ENCODE measurements around the gene YTHDC1.
"Not testable (repeated sequence)": the region's sequence is repeated elsewhere in the genome, so short reads cannot be mapped to it uniquely, and the experiment has no call there.

The YTHDC1 gene

GRCh38 chr4:68310651-68311247 lies 39.1 kb downstream of the YTHDC1 start:
- DNase-seq, result no peak
- intact Hi-C loops (cut with DNase I), result no loop called here

DNA sequence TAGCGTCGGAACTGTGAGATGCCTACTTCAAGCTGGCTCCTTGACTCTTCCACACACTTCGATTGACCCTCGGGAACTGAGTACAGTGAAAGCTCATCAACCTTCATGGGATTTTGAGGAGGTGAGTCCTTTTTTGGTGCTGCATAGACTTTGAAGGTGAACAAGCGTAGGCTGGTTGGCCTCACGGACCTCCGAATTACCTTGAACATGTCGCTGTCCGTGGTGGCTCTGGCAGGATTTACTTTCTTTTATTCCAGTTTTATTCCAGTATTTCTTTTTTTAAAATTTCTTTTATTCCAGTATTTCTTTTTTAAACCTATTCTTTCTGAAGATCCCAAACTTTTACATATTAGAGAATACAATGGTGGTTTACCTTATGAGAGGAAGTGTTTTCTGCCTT lies 45.2 kb downstream of the YTHDC1 start:
- intact Hi-C loops (cut with DNase I), result no loop called here
- no peak for DNase-seq

GRCh38 chr4:68299492-68300457 lies 50.1 kb downstream of the YTHDC1 start:
- intact Hi-C loops (cut with DNase I), result no loop called here
- DNase-seq, result no peak

- intact Hi-C loops (cut with DNase I), result no loop called here
- DNase-seq, result no peak
These were observed 52.8 kb downstream of the YTHDC1 start for GRCh38 chr4:68297137-68297536.

DNA sequence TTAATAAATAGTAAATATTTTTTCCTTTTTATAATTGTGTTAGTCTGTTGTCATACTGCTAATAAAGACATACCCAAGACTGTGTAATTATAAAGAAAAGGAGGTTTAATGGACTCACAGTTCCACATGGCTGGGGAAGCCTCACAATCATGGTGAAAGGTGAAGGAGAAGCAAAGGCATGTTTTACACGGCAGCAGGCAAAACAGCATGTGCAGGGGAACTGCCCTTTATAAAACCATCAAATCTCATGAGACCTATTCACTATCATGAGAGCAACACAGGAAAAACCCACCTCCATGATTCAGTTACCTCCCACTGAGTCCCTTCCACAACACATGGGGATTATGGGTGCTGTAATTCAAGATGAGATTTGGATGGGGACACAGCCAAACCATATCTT lies 58.6 kb downstream of the YTHDC1 start:
- no peak for DNase-seq
- intact Hi-C loops (cut with DNase I), result no loop called here

- no peak for DNase-seq
- intact Hi-C loops (cut with DNase I), result no loop called here
These were observed 61.5 kb downstream of the YTHDC1 start for GRCh38 chr4:68288393-68288740.

DNA sequence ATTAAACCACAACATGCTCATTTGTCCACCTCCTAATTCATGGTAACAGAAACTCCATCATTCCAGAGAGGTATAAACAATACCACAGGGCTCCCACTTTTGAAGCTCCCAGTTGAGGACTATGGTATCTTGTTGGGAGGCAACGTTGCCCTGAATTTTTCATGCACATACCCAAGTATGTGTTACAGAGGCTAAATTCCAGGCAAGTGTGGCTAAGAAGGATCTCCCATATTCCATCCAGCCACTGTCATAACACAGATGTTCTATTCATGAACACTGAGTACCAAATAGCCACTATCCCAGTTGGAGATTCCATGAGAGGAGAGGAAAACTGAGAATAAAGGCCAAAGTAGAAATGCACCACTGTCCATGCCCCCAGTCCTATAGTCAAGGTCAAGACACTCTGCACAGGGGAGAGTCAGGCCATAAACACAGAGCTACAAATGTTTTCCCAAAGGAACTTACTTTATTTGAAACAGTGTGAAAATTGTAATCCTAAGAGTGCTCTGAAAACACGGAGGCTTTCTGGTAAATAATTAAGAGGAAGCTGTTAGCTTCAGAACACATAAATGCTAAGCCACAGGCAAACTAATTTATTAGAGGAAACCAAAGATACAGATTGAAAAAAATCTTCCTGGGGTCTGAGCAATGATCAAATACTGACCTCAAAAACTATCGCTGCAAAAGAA lies 62.0 kb downstream of the YTHDC1 start:
- DNase-seq, result no peak

GRCh38 chr4:68283714-68284113 lies 66.2 kb downstream of the YTHDC1 start:
- DNase-seq, result no peak
- intact Hi-C loops (cut with DNase I), result no loop called here

More for the DNA sequence above, 62.0 kb downstream of the YTHDC1 start:
- intact Hi-C loops (cut with DNase I), result no loop called here

DNA sequence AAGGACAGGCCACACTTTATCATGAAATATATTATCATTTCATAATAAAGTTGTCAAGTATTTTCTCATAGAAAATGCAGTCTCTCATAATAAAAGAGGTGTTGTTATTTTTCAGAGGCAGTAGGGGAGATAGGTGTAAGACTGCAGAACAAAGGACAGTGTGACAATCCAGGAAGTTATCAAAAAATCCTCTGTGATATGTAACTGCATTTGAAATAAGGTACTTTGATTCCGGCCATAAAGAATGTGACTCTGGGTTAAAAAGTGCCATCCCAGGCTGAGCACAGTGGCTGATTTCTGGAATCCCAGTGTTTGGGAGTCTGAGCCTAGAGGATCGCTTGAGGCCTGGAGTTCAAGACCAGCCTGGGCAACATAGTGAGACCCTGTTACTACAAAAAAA lies 66.8 kb downstream of the YTHDC1 start:
- intact Hi-C loops (cut with DNase I), result no loop called here
- DNase-seq, result no peak

DNA sequence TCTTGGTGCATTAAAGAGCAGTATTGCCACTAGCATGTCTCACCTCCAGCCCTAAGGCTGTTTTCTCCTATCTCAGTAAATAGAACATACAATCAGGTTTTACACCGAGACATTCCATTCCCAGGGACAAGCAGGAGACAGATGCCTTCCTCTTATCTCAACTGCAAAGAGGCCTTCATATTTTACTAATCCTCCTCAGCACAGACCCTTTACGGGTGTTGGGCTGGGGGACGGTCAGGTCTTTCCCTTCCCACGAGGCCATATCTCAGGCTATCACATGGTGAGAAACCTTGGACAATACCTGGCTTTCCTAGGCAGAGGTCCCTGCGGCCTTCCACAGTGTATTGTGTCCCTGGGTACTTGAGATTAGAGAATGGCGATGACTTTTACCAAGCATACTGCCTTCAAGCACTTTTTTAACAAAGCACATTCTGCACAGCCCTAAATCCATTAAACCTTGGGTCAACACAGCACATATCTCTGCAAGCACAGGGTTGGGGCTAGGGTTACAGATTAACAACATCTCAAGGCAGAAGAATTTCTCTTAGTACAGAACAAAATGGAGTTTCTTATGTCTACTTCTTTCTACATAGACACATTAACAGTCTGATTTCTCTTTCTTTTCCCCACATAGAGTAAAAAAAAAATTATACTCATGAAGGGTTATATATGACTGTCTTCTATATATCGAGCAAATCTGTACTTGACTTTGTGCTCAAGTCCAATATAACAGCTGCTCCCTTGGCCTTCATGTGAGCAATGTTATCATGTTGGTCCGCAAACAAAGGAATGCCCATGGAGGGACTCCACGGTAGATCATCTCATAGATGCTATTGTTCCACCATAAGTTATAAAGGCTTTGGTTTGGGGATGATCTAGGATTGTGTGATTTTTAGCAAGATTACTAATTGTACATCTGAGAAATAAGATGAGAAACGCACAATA lies 67.8 kb downstream of the YTHDC1 start:
- DNase-seq; intact Hi-C loops (cut with DNase I): not testable (repeated sequence)

DNA sequence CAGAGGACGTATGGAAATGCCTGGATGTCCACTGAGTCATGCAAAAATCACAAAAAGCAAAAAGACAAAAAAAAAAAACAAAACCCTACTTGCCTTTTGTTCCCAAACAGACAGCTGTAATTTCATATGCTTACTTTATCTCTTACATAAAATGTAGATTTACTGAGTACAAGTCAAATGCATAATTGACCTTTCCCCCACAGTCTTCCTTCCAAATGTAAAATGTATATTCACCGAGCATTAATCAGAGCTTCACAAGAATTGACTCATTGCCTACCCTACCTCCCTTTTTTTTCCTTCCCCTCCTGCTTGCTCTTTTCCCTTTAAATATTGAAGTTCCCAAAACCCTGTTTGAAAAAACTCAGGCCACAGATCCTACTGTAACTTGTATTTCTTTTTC lies 71.9 kb downstream of the YTHDC1 start:
- no peak for DNase-seq
- intact Hi-C loops (cut with DNase I), result no loop called here

- no peak for DNase-seq
- intact Hi-C loops (cut with DNase I), result no loop called here
These were observed 72.3 kb downstream of the YTHDC1 start for GRCh38 chr4:68277627-68278026.

DNA sequence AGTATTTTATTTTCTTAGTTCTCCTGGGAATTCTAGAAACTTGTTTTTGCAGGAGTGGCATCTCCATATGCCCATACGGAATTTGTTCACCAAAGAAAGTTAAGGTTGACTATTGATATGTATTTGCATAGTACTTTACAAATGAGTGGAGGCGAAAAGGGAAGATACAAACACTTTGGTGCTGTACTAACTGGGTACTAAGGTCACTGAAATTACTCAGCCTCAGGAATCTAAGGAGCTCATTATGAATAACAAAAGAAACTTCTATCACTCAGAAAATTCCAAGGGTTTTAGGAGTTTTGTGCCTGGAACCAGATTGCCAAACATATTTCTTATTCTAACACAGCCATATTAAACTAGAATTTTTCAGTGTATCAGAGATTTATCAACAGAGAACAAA lies 77.0 kb downstream of the YTHDC1 start:
- intact Hi-C loops (cut with DNase I), result loop anchor here (5.0 kb wide), 1 partner anchor 104 kb away; no protein-coding TSS in a partner anchor

GRCh38 chr4:68272380-68272779 lies 77.5 kb downstream of the YTHDC1 start:
- intact Hi-C loops (cut with DNase I), result loop anchor here (5.0 kb wide), 1 partner anchor 105 kb away; no protein-coding TSS in a partner anchor
- no peak for DNase-seq

More for the DNA sequence above, 77.0 kb downstream of the YTHDC1 start:
- no peak for DNase-seq

DNA sequence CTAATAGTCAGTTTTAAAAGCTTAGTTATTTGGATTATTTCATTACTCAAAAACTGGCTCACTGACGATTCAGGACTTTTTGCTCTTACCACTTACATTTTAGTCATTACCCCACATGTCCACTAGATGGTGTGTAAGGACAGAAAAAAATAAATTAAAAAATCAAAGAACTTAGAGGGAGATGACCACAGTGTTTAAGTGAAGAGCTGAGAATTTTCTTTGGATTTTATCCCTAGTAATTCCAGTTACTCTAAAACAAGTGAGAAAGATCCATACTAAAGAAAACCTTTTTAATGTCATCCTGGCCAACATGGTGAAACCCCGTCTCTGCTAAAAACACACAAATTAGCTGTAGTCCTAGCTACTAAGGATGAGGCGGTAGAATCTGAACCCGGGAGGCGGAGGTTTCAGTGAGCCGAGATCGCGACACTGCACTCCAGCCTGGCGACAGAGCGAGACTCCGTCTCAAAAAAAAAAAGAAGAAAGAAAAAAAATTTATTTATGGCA lies 78.0 kb downstream of the YTHDC1 start:
- peak in 5 of 42 donors; percentile 3 to 37 (median 11) for DNase-seq
- intact Hi-C loops (cut with DNase I), result loop anchor here (5.0 kb wide), 1 partner anchor 105 kb away; no protein-coding TSS in a partner anchor

GRCh38 chr4:68267433-68267944 lies 82.4 kb downstream of the YTHDC1 start:
- intact Hi-C loops (cut with DNase I), result no loop called here
- no peak for DNase-seq

DNA sequence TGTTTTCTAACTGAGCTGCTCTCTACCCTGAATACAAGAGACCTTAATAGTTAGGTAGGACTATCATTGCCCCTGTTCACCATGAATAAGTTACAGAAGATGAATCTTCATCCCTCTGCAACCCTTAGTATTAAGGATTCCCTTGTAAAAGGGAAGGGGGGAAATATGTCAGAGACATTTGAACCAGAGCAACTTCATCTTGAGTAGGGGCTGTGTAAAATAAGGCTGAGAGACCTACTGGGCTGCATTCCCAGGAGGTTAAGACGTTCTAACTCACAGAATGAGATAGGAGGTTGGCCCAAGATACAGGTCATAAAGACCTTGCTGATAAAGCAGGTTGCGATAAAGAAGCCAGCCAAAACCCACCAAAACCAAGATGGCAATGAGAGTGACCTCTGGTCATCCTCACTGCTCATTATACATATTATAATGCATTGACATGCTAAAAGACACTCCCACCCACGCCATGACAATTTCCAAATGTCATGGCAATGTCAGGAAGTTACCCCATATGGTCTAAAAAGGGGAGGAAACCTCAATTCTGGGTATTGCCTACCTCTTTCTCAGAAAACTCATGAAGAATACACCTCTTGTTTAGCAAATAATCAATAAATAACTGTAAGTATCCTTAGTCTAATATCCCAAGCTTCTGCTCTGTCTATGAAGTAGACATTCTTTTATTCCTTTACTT lies 84.9 kb downstream of the YTHDC1 start:
- intact Hi-C loops (cut with DNase I), result no loop called here
- DNase-seq, result no peak
